Heart right ventricle (tissue), 16 donors: ENCODE data around the gene PLCB1. TPM values are rescaled to one million over a fixed set of nuclear protein-coding genes. Genes with fewer than 3 reads are reported as not detected.

Experiments used
- ATAC-seq, 8 donors: fragments of 200-7000 bp; cut with Tn5 transposase; one replicate each; pipeline ENCODE4 v1.9.1; 2020; ENCODE audit warnings: mild to moderate bottlenecking in 8 of 8, moderate library complexity in 8 of 8, moderate number of reproducible peaks in 1 of 8
- DNase-seq, 2 donors: peaks; one replicate each; pipeline ENCODE4 v3.0.0-alpha.2; 2020
- H3K27ac ChIP-seq, 10 donors: fragments of 200-600 bp; sonication (generic) in 2 of 10; one replicate each; pipeline versions ENCODE4 v1.5.0 to v1.8.0; 2020 to 2022; ENCODE audit warnings: mild to moderate bottlenecking in 3 of 10
- H3K27me3 ChIP-seq, 7 donors: fragments of 200-600 bp; one replicate each; pipeline ENCODE4 v1.8.0; 2021 to 2022; ENCODE audit warnings: mild to moderate bottlenecking in 2 of 7
- H3K36me3 ChIP-seq, 9 donors: fragments of 200-600 bp; sonication (generic) in 1 of 9; one replicate each; pipeline versions ENCODE4 v1.5.0 to v1.8.0; 2020 to 2022; ENCODE audit warnings: mild to moderate bottlenecking in 2 of 9
- H3K4me1 ChIP-seq, 9 donors: fragments of 200-600 bp; sonication (generic) in 1 of 9; one replicate each; pipeline versions ENCODE4 v1.5.0 to v1.8.0; 2020 to 2022; ENCODE audit warnings: mild to moderate bottlenecking in 4 of 9
- H3K4me3 ChIP-seq, 10 donors: fragments of 200-600 bp; sonication (generic) in 2 of 10; one replicate each; pipeline versions ENCODE4 v1.5.0 to v1.8.0; 2020 to 2022; ENCODE audit warnings: mild to moderate bottlenecking in 7 of 10, moderate library complexity in 2 of 10
- H3K9me3 ChIP-seq, 11 donors: fragments of 200-600 bp in 10 of 11; sonication (generic) in 2 of 11; one replicate each; pipeline versions ENCODE4 v1.5.0 to v1.8.0; 2013 to 2022; ENCODE audit warnings: mild to moderate bottlenecking in 2 of 11, control low read depth in 1 of 11, moderate library complexity in 1 of 11
- CTCF ChIP-seq, 9 donors: fragments of 200-600 bp; sonication (generic) in 2 of 9; IDR thresholded peaks; one replicate each; pipeline versions ENCODE4 v1.5.0 to v1.8.0; 2021 to 2022; ENCODE audit warnings: antibody characterized with exemption in 9 of 9, mild to moderate bottlenecking in 5 of 9, moderate library complexity in 1 of 9
- WGBS, 2 donors: extraction: QIAGEN DNeasy Blood & Tissue Kit; methylation state at CpG; one replicate each; pipeline ENCODE4 v1.1.7; 2013; ENCODE audit warnings: inconsistent platforms in 1 of 2; 5-methylcytosine and 5-hydroxymethylcytosine counted together
- intact Hi-C, 10 donors: fragments of 100-400 bp; cut with DNase I; formaldehyde crosslinking; loops; one replicate each; pipeline versions ENCODE4 v1.11.1 to v1.14.2; 2022
- polyA plus RNA-seq, 2 donors: library from polyadenylated mRNA; stranded (reverse); fragments of 200-250 nt; gene quantifications; one replicate each; pipeline ENCODE4 v1.2.3, GENCODE V29; 2013
- total RNA-seq, 10 donors: library from RNA; stranded (reverse); fragmentation: NEBNext Ultra II Directional in 3 of 10; extraction: Animal tissue kit (Norgen Biotek cat#: 25700) in 3 of 10; gene quantifications; one replicate each; pipeline versions ENCODE4 v1.2.1 to v1.2.4, GENCODE V29; 2021 to 2023
- donor health status: Arrhythmogenic right ventricular cardiomyopathy.
- donor health status: ischemic (EF 13 %, LVEDD 7.1; RV severe dilation, severe dysfunction).
- donor health status: healthy with polysubstance abuse.
- donor health status: DM: no; HTN: yes; CAD: no.
- donor health status: DM: no; HTN: no; CAD: no.
- donor health status: ischemic (EF 25% LVEDD 6.9; RV normal size, moderate dysfunction).
- donor health status: ischemic (EF 25% LVEDD 5.7; RV mildly dilated, moderate dysfunction).
- donor health status: healthy.
- donor health status: DM: yes; HTN: yes; CAD: no.
- donor health status: Ischemic cardiomyopathy.
- donor health status: ischemic (EF 35%, LVEDD 5.7; RV mildly dilated, moderate dysfunction).
- donor health status: nonischemic (EF 11% LVEDD 7.7; RV severe dilation, severe dysfunction).
- donor health status: DM: yes; HTN: yes; CAD: no.
- donor health status: PGD.
- donor health status: ischemic (EF 29% LVEDD 5.4; RV normal size, mild dysfunction).
- donor health status: nonischemic (EF 23%, LVEDD 6.1; RV moderate dilation, normal function).

PLCB1 gene
- total and polyA plus RNA-seq, 12 donors, result 2.2 to 12.7 (median 7.1) TPM

GRCh38 chr20:8447262-8448120 lies 315.4 kb downstream of the PLCB1 start:
- ATAC-seq, result peak in 1 of 8 donors; percentile 22
- no peak overlapping the region for H3K4me3 ChIP-seq
- 87 to 88% methylated on average over 3 of the region's 3 CpGs for WGBS, 2 donors
- TF ChIP-seq CTCF (IDR thresholded peaks at IDR 0.05), result no peak
- H3K4me1 ChIP-seq, result peaks cover 0 to 8% (median 0%) of the 10 kb centered on the region in 9 donors
- no peak for DNase-seq
- intact Hi-C loops, result no loop called here
- no peak overlapping the region for H3K27ac ChIP-seq
- peaks cover 0 to 4% (median 0%) of the 10 kb centered on the region in 11 donors for H3K9me3 ChIP-seq
- no peaks in the 10 kb centered on the region for H3K27me3 ChIP-seq
- no peaks in the 10 kb centered on the region for H3K36me3 ChIP-seq

- TF ChIP-seq CTCF (IDR thresholded peaks at IDR 0.05), result no peak
- H3K4me3 ChIP-seq, result no peak overlapping the region
- H3K4me1 ChIP-seq, result peaks cover 0 to 12% (median 0%) of the 10 kb centered on the region in 9 donors
- H3K27me3 ChIP-seq, result no peaks in the 10 kb centered on the region
- no peak overlapping the region for H3K27ac ChIP-seq
- no peaks in the 10 kb centered on the region for H3K36me3 ChIP-seq
- intact Hi-C loops, result no loop called here
- no peak for DNase-seq
- peaks cover 0 to 4% (median 0%) of the 10 kb centered on the region in 11 donors for H3K9me3 ChIP-seq
- 83 to 85% methylated on average over 5 of the region's 5 CpGs for WGBS, 2 donors
- ATAC-seq, result no peak
Measured at GRCh38 chr20:8449123-8449522, 317.1 kb downstream of the PLCB1 start.

- Histone ChIP-seq H3K9me3 (no peaks in the 10 kb centered on the region), H3K4me1 (peaks cover 0 to 10% (median 0%) of the 10 kb centered on the region in 9 donors), H3K27me3 (no peaks in the 10 kb centered on the region), H3K27ac (no peak overlapping the region), H3K4me3 (no peak overlapping the region), H3K36me3 (no peaks in the 10 kb centered on the region)
- no peak for DNase-seq
- 73 to 82% methylated on average over 6 of the region's 6 CpGs for WGBS, 2 donors
- ATAC-seq, result peak in 7 of 8 donors; percentile 19 to 77 (median 44)
- peak in 6 of 9 donors; percentile 23 to 50 (median 34) for TF ChIP-seq CTCF (IDR thresholded peaks at IDR 0.05)
- intact Hi-C loops, result no loop called here
Measured at GRCh38 chr20:8454137-8454712, 322.2 kb downstream of the PLCB1 start.

- H3K36me3 ChIP-seq, result no peaks in the 10 kb centered on the region
- peaks cover 0 to 10% (median 0%) of the 10 kb centered on the region in 9 donors for H3K4me1 ChIP-seq
- intact Hi-C loops, result no loop called here
- no peak overlapping the region for H3K27ac ChIP-seq
- DNase-seq (no peak), ATAC-seq (no peak)
- TF ChIP-seq CTCF (IDR thresholded peaks at IDR 0.05), result no peak
- no peaks in the 10 kb centered on the region for H3K9me3 ChIP-seq
- no peak overlapping the region for H3K4me3 ChIP-seq
- no peaks in the 10 kb centered on the region for H3K27me3 ChIP-seq
Measured at GRCh38 chr20:8456765-8457164, 324.7 kb downstream of the PLCB1 start.
